GM12878 (cell line): ENCODE data around the gene NRP2. TPM values are rescaled to one million over a fixed set of nuclear protein-coding genes. Genes with fewer than 3 reads are reported as not detected.

Source experiments
- ATAC-seq: fragments of 200-7000 bp; cut with Tn5 transposase; 3 replicates; pipeline ENCODE4 v1.9.1; 2020; ENCODE audit warnings: mild to moderate bottlenecking, moderate library complexity
- BruUV-seq: library from RNA; stranded (reverse); fragments of 400-500 nt; replicated peaks from 2 replicates; lab custom pipeline; 2021; lab: Mats Ljungman, UMichigan
- CTCF ChIA-PET: fragments of 300-600 bp; sonication (Branson Sonifier 250); formaldehyde crosslinking; extraction: SDS; loops from one replicate; lab custom pipeline; 2021; ENCODE audit warnings: inconsistent platforms; lab: Yijun Ruan, JAX
- POLR2A ChIA-PET: fragments of 350-600 bp; formaldehyde crosslinking; extraction: SDS; loops from one replicate; lab custom pipeline; 2021; ENCODE audit warnings: inconsistent platforms; lab: Charles Lee
- RAD21 ChIA-PET: fragments of 300-600 bp; sonication (Branson Sonifier 250); formaldehyde crosslinking; loops from one replicate; lab custom pipeline; 2023; ENCODE audit warnings: antibody characterized with exemption; ENCODE audit not compliant: unreplicated experiment; lab: Charles Lee
- SMC1A ChIA-PET: fragments of 300-600 bp; sonication (Branson Sonifier 250); formaldehyde crosslinking; loops from one replicate; lab custom pipeline; 2023; ENCODE audit not compliant: unreplicated experiment, uncharacterized antibody; lab: Charles Lee
- DNase-seq: peaks from one replicate; pipeline ENCODE4 v3.0.0-alpha.2; 2011; ENCODE audit warnings: low read depth, low spot score
- FAIRE-seq: peaks from 3 replicates; lab custom pipeline; 2011; peaks lifted over from hg19 to GRCh38; lab: Jason Lieb, UNC
- H2AFZ ChIP-seq: 2 replicates; pipeline ENCODE4 v1.6.0; 2011; ENCODE audit warnings: low read depth, low read length, control low read depth; ENCODE audit not compliant: control insufficient read depth
- H3K27ac ChIP-seq: 2 replicates; pipeline ENCODE4 v1.5.1; 2011; ENCODE audit warnings: control low read depth; ENCODE audit not compliant: control insufficient read depth, insufficient read depth
- H3K27me3 ChIP-seq, 2 experiments: replicated peaks in 1 of 2; 2 replicates each; pipeline versions ENCODE4 v1.6.0 to v1.6.1; 2011; ENCODE audit warnings: low read length in 1 of 2; ENCODE audit not compliant: control insufficient read depth in 2 of 2, insufficient read depth in 2 of 2
- H3K36me3 ChIP-seq, 2 experiments: 2 replicates each; pipeline ENCODE4 v1.5.1; 2011; ENCODE audit warnings: low read length in 1 of 2; ENCODE audit not compliant: control insufficient read depth in 2 of 2, insufficient read depth in 2 of 2
- H3K4me1 ChIP-seq: 2 replicates; pipeline ENCODE4 v1.6.1; 2011; ENCODE audit warnings: mild to moderate bottlenecking, low read length, moderate library complexity, mixed read lengths; ENCODE audit not compliant: control insufficient read depth, insufficient read depth
- H3K4me2 ChIP-seq: 2 replicates; pipeline ENCODE4 v1.6.0; 2011; ENCODE audit warnings: control low read depth; ENCODE audit not compliant: control insufficient read depth, insufficient read depth
- H3K4me3 ChIP-seq: fragments of 200-600 bp; sonication (generic); 2 replicates; pipeline ENCODE4 v1.5.1; 2016
- H3K79me2 ChIP-seq: 2 replicates; pipeline ENCODE4 v1.6.0; 2011; ENCODE audit warnings: low read length; ENCODE audit not compliant: control insufficient read depth, insufficient read depth
- H3K9ac ChIP-seq: 2 replicates; pipeline ENCODE4 v1.8.0; 2011; ENCODE audit warnings: low read length, control low read depth, mixed read lengths; ENCODE audit not compliant: control insufficient read depth, insufficient read depth
- H3K9me3 ChIP-seq: replicated peaks from 3 replicates; pipeline ENCODE4 v1.5.1; 2011; ENCODE audit warnings: mild to moderate bottlenecking, low read length; ENCODE audit not compliant: control insufficient read depth, insufficient read depth
- H4K20me1 ChIP-seq: 2 replicates; pipeline ENCODE4 v1.6.0; 2011; ENCODE audit not compliant: control insufficient read depth, insufficient read depth
- CREB1 ChIP-seq: IDR thresholded peaks from 2 replicates; pipeline ENCODE4 v1.6.1; 2012; ENCODE audit warnings: low read depth, mild to moderate bottlenecking, inconsistent platforms
- IRF5 ChIP-seq: fragments of 450-650 bp; IDR thresholded peaks from 2 replicates; pipeline ENCODE4 v1.6.1; 2017; ENCODE audit warnings: borderline replicate concordance
- MEF2B ChIP-seq: fragments of 450-650 bp; IDR thresholded peaks from 2 replicates; pipeline ENCODE4 v1.6.1; 2018; ENCODE audit warnings: mild to moderate bottlenecking, moderate library complexity; ENCODE audit not compliant: partially characterized antibody, poor library complexity, severe bottlenecking
- RAD51 ChIP-seq: fragments of 450-650 bp; IDR thresholded peaks from 2 replicates; pipeline ENCODE4 v1.6.1; 2016; ENCODE audit warnings: moderate library complexity, mild to moderate bottlenecking, inconsistent platforms
- SIX5 ChIP-seq: IDR thresholded peaks from 2 replicates; pipeline ENCODE4 v1.6.1; 2011; ENCODE audit warnings: mild to moderate bottlenecking, low read depth, low read length, moderate library complexity; ENCODE audit not compliant: severe bottlenecking
- ZBTB33 ChIP-seq: fragments of 450-650 bp; IDR thresholded peaks from 2 replicates; pipeline ENCODE4 v1.6.1; 2017; ENCODE audit warnings: mild to moderate bottlenecking
- WGBS: methylation state at CpG from one replicate; pipeline ENCODE4 v1.1.6; 2016; ENCODE audit warnings: low lambda C conversion rate; ENCODE audit not compliant: insufficient replicate concordance, insufficient coverage; ENCODE audit errors: missing lambda C conversion rate; 5-methylcytosine and 5-hydroxymethylcytosine counted together
- in situ Hi-C: fragments of 300-500 bp; cut with MboI; formaldehyde crosslinking; loops from 9 replicates; pipeline ENCODE4 v1.14.3; 2018; ENCODE audit warnings: mixed read lengths
- intact Hi-C: fragments of 100-400 bp; cut with micrococcal nuclease; formaldehyde crosslinking; loops from one replicate; pipeline ENCODE4 v1.14.2; 2022; ENCODE audit not compliant: unreplicated experiment
- polyA plus RNA-seq, 11 experiments: library from polyadenylated mRNA; depleted of rRNA in 4 of 11; unstranded in 6 of 11; stranded (reverse) in 5 of 11; fragments of >200 nt; fragmentation: Nextera tagmentation in 4 of 11; fragmentation: Illumina TruSeq in 1 of 11; extraction: Ambion mirVana in 4 of 11; extraction: Trizol in 1 of 11; gene quantifications; 1 replicate in 1 of 11; 2 replicates in 10 of 11; pipeline versions ENCODE4 v1.2.1 to v1.2.3, GENCODE V29; 2011 to 2016; ENCODE audit warnings: inconsistent platforms in 2 of 11, missing spikeins in 2 of 11, low read depth in 1 of 11
- total RNA-seq, 4 experiments: library from RNA; depleted of rRNA in 3 of 4; stranded (reverse); fragments of >200 nt in 3 of 4; fragmentation: Illumina TruSeq in 1 of 4; extraction: Trizol in 1 of 4; gene quantifications; 2 replicates each; pipeline versions ENCODE4 v1.2.1 to v1.2.3, GENCODE V29; 2013 to 2021

The NRP2 gene
- total and polyA plus RNA-seq, 10 of the 15 experiments (the other 5 are each of a cell fraction or from before 2014, with no cell fraction given), result 0.06 to 1.2 (median 0.46) TPM

GRCh38 chr2:205725059-205725458, 42.8 kb downstream of the NRP2 start:
- intact Hi-C loops, result no loop called here
- WGBS, result 95% methylated on average over 5 of the region's 5 CpGs
- Histone ChIP-seq H3K4me1 (peaks cover 12% of the 10 kb centered on the region), H3K79me2 (no peaks in the 10 kb centered on the region), H3K4me3 (no peak overlapping the region), H4K20me1 (no peaks in the 10 kb centered on the region), H3K27ac (no peak overlapping the region), H3K27me3 (no peaks in the 10 kb centered on the region), H3K9ac (no peak overlapping the region), H3K9me3 (no peaks in the 10 kb centered on the region), H2AFZ (no peak overlapping the region), H3K36me3 (no peaks in the 10 kb centered on the region), H3K4me2 (no peak overlapping the region)
- FAIRE-seq (no peak), ATAC-seq (no peak), DNase-seq (no peak)
- ChIA-PET POLR2A (no interaction called here), SMC1A (interaction anchor here (1.3 kb wide), 1 partner anchor 18 kb away, joined by 3 read pairs; no protein-coding TSS in a partner anchor), CTCF (interaction anchor here (1.6 kb wide), 1 partner anchor 9 kb away, joined by 3 read pairs; no protein-coding TSS in a partner anchor), RAD21 (no interaction called here)
- no TSS peak for BruUV-seq
- TF ChIP-seq RAD51 (no peak), CREB1 (no peak), ZBTB33 (no peak), SIX5 (no peak), MEF2B (no peak), IRF5 (no peak)
- in situ Hi-C loops, result no loop called here
